GM12878 (cell line): ENCODE results near the gene NANOGP8. TPM values are rescaled to one million over a fixed set of nuclear protein-coding genes. Genes with fewer than 3 reads are reported as not detected.

Experiments used
- ATAC-seq: fragments of 200-7000 bp; cut with Tn5 transposase; 3 replicates; pipeline ENCODE4 v1.9.1; 2020; ENCODE audit warnings: mild to moderate bottlenecking, moderate library complexity
- BruUV-seq: library from RNA; stranded (reverse); fragments of 400-500 nt; replicated peaks from 2 replicates; lab custom pipeline; 2021; lab: Mats Ljungman, UMichigan
- CTCF ChIA-PET: fragments of 300-600 bp; sonication (Branson Sonifier 250); formaldehyde crosslinking; extraction: SDS; loops from one replicate; lab custom pipeline; 2021; ENCODE audit warnings: inconsistent platforms; lab: Yijun Ruan, JAX
- POLR2A ChIA-PET: fragments of 350-600 bp; formaldehyde crosslinking; extraction: SDS; loops from one replicate; lab custom pipeline; 2021; ENCODE audit warnings: inconsistent platforms; lab: Charles Lee
- RAD21 ChIA-PET: fragments of 300-600 bp; sonication (Branson Sonifier 250); formaldehyde crosslinking; loops from one replicate; lab custom pipeline; 2023; ENCODE audit warnings: antibody characterized with exemption; ENCODE audit not compliant: unreplicated experiment; lab: Charles Lee
- SMC1A ChIA-PET: fragments of 300-600 bp; sonication (Branson Sonifier 250); formaldehyde crosslinking; loops from one replicate; lab custom pipeline; 2023; ENCODE audit not compliant: unreplicated experiment, uncharacterized antibody; lab: Charles Lee
- DNase-seq: peaks from one replicate; pipeline ENCODE4 v3.0.0-alpha.2; 2011; ENCODE audit warnings: low read depth, low spot score
- FAIRE-seq: peaks from 3 replicates; lab custom pipeline; 2011; peaks lifted over from hg19 to GRCh38; lab: Jason Lieb, UNC
- H2AFZ ChIP-seq: 2 replicates; pipeline ENCODE4 v1.6.0; 2011; ENCODE audit warnings: low read depth, low read length, control low read depth; ENCODE audit not compliant: control insufficient read depth
- H3K27ac ChIP-seq: 2 replicates; pipeline ENCODE4 v1.5.1; 2011; ENCODE audit warnings: control low read depth; ENCODE audit not compliant: control insufficient read depth, insufficient read depth
- H3K27me3 ChIP-seq, 2 experiments: replicated peaks in 1 of 2; 2 replicates each; pipeline versions ENCODE4 v1.6.0 to v1.6.1; 2011; ENCODE audit warnings: low read length in 1 of 2; ENCODE audit not compliant: control insufficient read depth in 2 of 2, insufficient read depth in 2 of 2
- H3K36me3 ChIP-seq, 2 experiments: 2 replicates each; pipeline ENCODE4 v1.5.1; 2011; ENCODE audit warnings: low read length in 1 of 2; ENCODE audit not compliant: control insufficient read depth in 2 of 2, insufficient read depth in 2 of 2
- H3K4me1 ChIP-seq: 2 replicates; pipeline ENCODE4 v1.6.1; 2011; ENCODE audit warnings: mild to moderate bottlenecking, low read length, moderate library complexity, mixed read lengths; ENCODE audit not compliant: control insufficient read depth, insufficient read depth
- H3K4me2 ChIP-seq: 2 replicates; pipeline ENCODE4 v1.6.0; 2011; ENCODE audit warnings: control low read depth; ENCODE audit not compliant: control insufficient read depth, insufficient read depth
- H3K4me3 ChIP-seq: fragments of 200-600 bp; sonication (generic); 2 replicates; pipeline ENCODE4 v1.5.1; 2016
- H3K79me2 ChIP-seq: 2 replicates; pipeline ENCODE4 v1.6.0; 2011; ENCODE audit warnings: low read length; ENCODE audit not compliant: control insufficient read depth, insufficient read depth
- H3K9ac ChIP-seq: 2 replicates; pipeline ENCODE4 v1.8.0; 2011; ENCODE audit warnings: low read length, control low read depth, mixed read lengths; ENCODE audit not compliant: control insufficient read depth, insufficient read depth
- H3K9me3 ChIP-seq: replicated peaks from 3 replicates; pipeline ENCODE4 v1.5.1; 2011; ENCODE audit warnings: mild to moderate bottlenecking, low read length; ENCODE audit not compliant: control insufficient read depth, insufficient read depth
- H4K20me1 ChIP-seq: 2 replicates; pipeline ENCODE4 v1.6.0; 2011; ENCODE audit not compliant: control insufficient read depth, insufficient read depth
- CREB1 ChIP-seq: IDR thresholded peaks from 2 replicates; pipeline ENCODE4 v1.6.1; 2012; ENCODE audit warnings: low read depth, mild to moderate bottlenecking, inconsistent platforms
- DPF2 ChIP-seq: fragments of 450-650 bp; IDR thresholded peaks from 2 replicates; pipeline ENCODE4 v1.6.1; 2017; ENCODE audit warnings: mild to moderate bottlenecking
- ETV6 ChIP-seq, 2 experiments: fragments of 450-650 bp in 1 of 2; IDR thresholded peaks in 1 of 2; conservative IDR thresholded peaks in 1 of 2; 2 replicates each; pipeline ENCODE4 v1.6.1; 2014; ENCODE audit warnings: antibody characterized with exemption in 1 of 2, borderline replicate concordance in 1 of 2, low read depth in 1 of 2, mild to moderate bottlenecking in 1 of 2, moderate library complexity in 1 of 2
- IKZF1 ChIP-seq: fragments of 450-650 bp; conservative IDR thresholded peaks from 2 replicates; pipeline ENCODE4 v1.6.1; 2017; ENCODE audit warnings: antibody characterized with exemption, mild to moderate bottlenecking
- JUND ChIP-seq: IDR thresholded peaks from 2 replicates; pipeline ENCODE4 v1.6.1; 2012; ENCODE audit warnings: low read depth, mild to moderate bottlenecking, low read length, improper control_type of control experiment, moderate library complexity
- LARP7 ChIP-seq: fragments of 450-650 bp; IDR thresholded peaks from 2 replicates; pipeline ENCODE4 v1.6.1; 2017; ENCODE audit warnings: mild to moderate bottlenecking
- MEF2B ChIP-seq: fragments of 450-650 bp; IDR thresholded peaks from 2 replicates; pipeline ENCODE4 v1.6.1; 2018; ENCODE audit warnings: mild to moderate bottlenecking, moderate library complexity; ENCODE audit not compliant: partially characterized antibody, poor library complexity, severe bottlenecking
- NR2C2 ChIP-seq: IDR thresholded peaks from 2 replicates; pipeline ENCODE4 v1.6.1; 2011; ENCODE audit warnings: borderline replicate concordance, low read depth; ENCODE audit not compliant: control insufficient read depth, insufficient read length
- PAX8 ChIP-seq: fragments of 450-650 bp; IDR thresholded peaks from 2 replicates; pipeline ENCODE4 v1.6.1; 2017; ENCODE audit warnings: mild to moderate bottlenecking, moderate library complexity
- PML ChIP-seq: IDR thresholded peaks from 2 replicates; pipeline ENCODE4 v1.6.1; 2012; ENCODE audit warnings: low read length, inconsistent platforms
- POLR2A ChIP-seq: IDR thresholded peaks from 2 replicates; pipeline ENCODE4 v1.6.1; 2011; ENCODE audit warnings: low read depth, mild to moderate bottlenecking, low read length
- RAD51 ChIP-seq: fragments of 450-650 bp; IDR thresholded peaks from 2 replicates; pipeline ENCODE4 v1.6.1; 2016; ENCODE audit warnings: moderate library complexity, mild to moderate bottlenecking, inconsistent platforms
- RCOR1 ChIP-seq: conservative IDR thresholded peaks from 2 replicates; pipeline ENCODE4 v1.6.1; 2012; ENCODE audit warnings: low read depth, low read length, improper control_type of control experiment
- RELA ChIP-seq: fragments of 450-650 bp; IDR thresholded peaks from 2 replicates; pipeline ENCODE4 v1.8.0; 2014; ENCODE audit warnings: borderline replicate concordance; ENCODE audit not compliant: partially characterized antibody
- ZBTB4 ChIP-seq: fragments of 450-650 bp; formaldehyde crosslinking; IDR thresholded peaks from 2 replicates; pipeline ENCODE4 v1.4.0; 2022; ENCODE audit warnings: mild to moderate bottlenecking, moderate library complexity
- WGBS: methylation state at CpG from one replicate; pipeline ENCODE4 v1.1.6; 2016; ENCODE audit warnings: low lambda C conversion rate; ENCODE audit not compliant: insufficient replicate concordance, insufficient coverage; ENCODE audit errors: missing lambda C conversion rate; 5-methylcytosine and 5-hydroxymethylcytosine counted together
- in situ Hi-C: fragments of 300-500 bp; cut with MboI; formaldehyde crosslinking; loops from 9 replicates; pipeline ENCODE4 v1.14.3; 2018; ENCODE audit warnings: mixed read lengths
- intact Hi-C: fragments of 100-400 bp; cut with micrococcal nuclease; formaldehyde crosslinking; loops from one replicate; pipeline ENCODE4 v1.14.2; 2022; ENCODE audit not compliant: unreplicated experiment
- polyA plus RNA-seq, 11 experiments: library from polyadenylated mRNA; depleted of rRNA in 4 of 11; unstranded in 6 of 11; stranded (reverse) in 5 of 11; fragments of >200 nt; fragmentation: Nextera tagmentation in 4 of 11; fragmentation: Illumina TruSeq in 1 of 11; extraction: Ambion mirVana in 4 of 11; extraction: Trizol in 1 of 11; gene quantifications; 1 replicate in 1 of 11; 2 replicates in 10 of 11; pipeline versions ENCODE4 v1.2.1 to v1.2.3, GENCODE V29; 2011 to 2016; ENCODE audit warnings: inconsistent platforms in 2 of 11, missing spikeins in 2 of 11, low read depth in 1 of 11
- total RNA-seq, 4 experiments: library from RNA; depleted of rRNA in 3 of 4; stranded (reverse); fragments of >200 nt in 3 of 4; fragmentation: Illumina TruSeq in 1 of 4; extraction: Trizol in 1 of 4; gene quantifications; 2 replicates each; pipeline versions ENCODE4 v1.2.1 to v1.2.3, GENCODE V29; 2013 to 2021
- TF ChIP-seq, protein P1 (sequence below): IDR thresholded peaks from 2 replicates; pipeline ENCODE4 v1.6.1; 2012; ENCODE audit warnings: low read depth, low read length, improper control_type of control experiment
- TF ChIP-seq, protein P2 (sequence below): IDR thresholded peaks from 2 replicates; pipeline ENCODE4 v1.6.1; 2011; ENCODE audit warnings: mild to moderate bottlenecking, low read depth, low read length, moderate library complexity; ENCODE audit not compliant: insufficient replicate concordance

The NANOGP8 gene
- total and polyA plus RNA-seq, 10 of the 15 experiments (the other 5 are each of a cell fraction or from before 2014, with no cell fraction given), result not detected

GRCh38 chr15:35068846-35069475 is 16.1 kb downstream of the NANOGP8 start:
- Histone ChIP-seq H3K36me3 (no peaks in the 10 kb centered on the region), H3K4me3 (no peak overlapping the region), H2AFZ (no peak overlapping the region), H3K27ac (no peak overlapping the region), H3K9me3 (no peaks in the 10 kb centered on the region), H4K20me1 (no peaks in the 10 kb centered on the region), H3K4me2 (no peak overlapping the region), H3K4me1 (peaks cover 7% of the 10 kb centered on the region; the same call in 1 of the 2 replicates), H3K9ac (no peak overlapping the region), H3K79me2 (no peaks in the 10 kb centered on the region), H3K27me3 (no peaks in the 10 kb centered on the region)
- FAIRE-seq (no peak), DNase-seq (no peak), ATAC-seq (no peak)
- in situ Hi-C loops, result no loop called here
- BruUV-seq, result no TSS peak
- intact Hi-C loops, result no loop called here
- TF ChIP-seq ZBTB4 (no peak), LARP7 (no peak), RCOR1 (no peak), ETV6 (conservative IDR thresholded peaks at IDR 0.05 in 1 of 2, IDR thresholded peaks at IDR 0.05 in 1 of 2; ENCODE audit: borderline replicate concordance in 1 of 2, low read depth in 1 of 2) (no peak), IKZF1 (no peak), MEF2B (no peak), DPF2 (no peak), RAD51 (no peak), PML (no peak), CREB1 (no peak), NR2C2 (no peak), PAX8 (no peak), JUND (no peak), RELA (no peak), POLR2A (no peak)
- TF ChIP-seq, protein P1, sequence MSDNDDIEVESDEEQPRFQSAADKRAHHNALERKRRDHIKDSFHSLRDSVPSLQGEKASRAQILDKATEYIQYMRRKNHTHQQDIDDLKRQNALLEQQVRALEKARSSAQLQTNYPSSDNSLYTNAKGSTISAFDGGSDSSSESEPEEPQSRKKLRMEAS, result no peak
- TF ChIP-seq, protein P2, sequence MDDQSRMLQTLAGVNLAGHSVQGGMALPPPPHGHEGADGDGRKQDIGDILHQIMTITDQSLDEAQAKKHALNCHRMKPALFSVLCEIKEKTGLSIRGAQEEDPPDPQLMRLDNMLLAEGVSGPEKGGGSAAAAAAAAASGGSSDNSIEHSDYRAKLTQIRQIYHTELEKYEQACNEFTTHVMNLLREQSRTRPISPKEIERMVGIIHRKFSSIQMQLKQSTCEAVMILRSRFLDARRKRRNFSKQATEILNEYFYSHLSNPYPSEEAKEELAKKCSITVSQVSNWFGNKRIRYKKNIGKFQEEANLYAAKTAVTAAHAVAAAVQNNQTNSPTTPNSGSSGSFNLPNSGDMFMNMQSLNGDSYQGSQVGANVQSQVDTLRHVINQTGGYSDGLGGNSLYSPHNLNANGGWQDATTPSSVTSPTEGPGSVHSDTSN, result no peak
- WGBS, result 74% methylated on average over 6 of the region's 6 CpGs
- ChIA-PET CTCF (interaction anchor here (1.2 kb wide), 2 partner anchors 9 to 376 kb away, joined by 3 read pairs; no protein-coding TSS in a partner anchor), POLR2A (no interaction called here), RAD21 (no interaction called here), SMC1A (no interaction called here)
